PFSK-1 (cell line): Measurements from ENCODE around the gene GATA3.

ENCODE experiments used
- FOXP2 ChIP-seq: optimal IDR thresholded peaks from 2 replicates; pipeline ENCODE3; 2011; ENCODE audit warnings: borderline replicate concordance, control low read depth, inconsistent platforms; ENCODE audit not compliant: insufficient read depth; ENCODE audit errors: extremely low read length, extremely low read depth
- POLR2AphosphoS5 ChIP-seq: IDR thresholded peaks from 2 replicates; pipeline ENCODE4 v1.6.1; 2012; ENCODE audit warnings: low read depth, mild to moderate bottlenecking, control low read depth, low read length, moderate library complexity
- SIN3A ChIP-seq: IDR thresholded peaks from 2 replicates; pipeline ENCODE4 v1.6.1; 2012; ENCODE audit warnings: mild to moderate bottlenecking, low read length, moderate library complexity, borderline replicate concordance; ENCODE audit not compliant: insufficient read depth
- TAF1 ChIP-seq: IDR thresholded peaks from 2 replicates; pipeline ENCODE4 v1.6.1; 2012; ENCODE audit warnings: low read length, control low read depth, borderline replicate concordance; ENCODE audit not compliant: insufficient read depth
- TF ChIP-seq, protein P1 (sequence below), 2 experiments: IDR thresholded peaks; 2 replicates each; pipeline versions ENCODE4 v1.6.1 to v1.8.0; 2011 to 2012; ENCODE audit warnings: low read depth in 2 of 2, low read length in 2 of 2, control low read depth in 1 of 2, inconsistent platforms in 1 of 2, mild to moderate bottlenecking in 1 of 2, moderate library complexity in 1 of 2; ENCODE audit not compliant: insufficient read depth in 1 of 2

Gene GATA3

GRCh38 chr10:8105932-8106331 lies 51.4 kb downstream of the GATA3 start:
- TF ChIP-seq FOXP2: no peak

DNA sequence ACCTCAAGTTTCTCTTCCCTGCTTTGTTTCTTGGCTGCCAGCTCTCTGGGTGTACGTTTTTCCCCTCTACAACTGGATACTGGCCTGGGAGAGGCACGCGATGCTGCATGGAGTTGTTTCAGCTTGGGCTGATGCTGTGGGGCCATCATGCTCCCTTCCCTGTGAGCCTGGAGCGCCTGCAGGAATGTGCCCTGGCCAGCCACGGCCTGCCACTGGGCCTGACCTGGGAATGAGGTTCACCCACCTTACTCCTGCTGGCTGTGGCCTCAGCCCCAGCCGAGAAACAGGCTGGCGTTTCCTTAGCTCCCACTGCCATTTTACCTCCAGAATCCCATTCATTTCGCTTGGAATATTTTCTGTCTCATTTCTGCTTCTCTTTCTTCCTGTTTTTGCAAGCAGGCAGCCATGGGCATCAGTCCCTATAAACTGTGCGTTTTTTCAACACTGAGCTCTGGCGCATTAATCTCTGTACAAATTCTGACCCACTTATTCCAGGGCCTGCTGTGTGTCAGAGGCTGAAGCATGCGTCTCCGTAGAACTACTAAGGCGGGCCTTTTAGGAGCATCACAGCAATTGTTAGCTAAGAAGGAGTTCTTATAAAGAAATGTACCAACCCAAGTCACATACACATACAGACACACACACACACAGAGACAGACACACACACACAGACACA lies 57.9 kb downstream of the GATA3 start:
- TF ChIP-seq, protein P1, sequence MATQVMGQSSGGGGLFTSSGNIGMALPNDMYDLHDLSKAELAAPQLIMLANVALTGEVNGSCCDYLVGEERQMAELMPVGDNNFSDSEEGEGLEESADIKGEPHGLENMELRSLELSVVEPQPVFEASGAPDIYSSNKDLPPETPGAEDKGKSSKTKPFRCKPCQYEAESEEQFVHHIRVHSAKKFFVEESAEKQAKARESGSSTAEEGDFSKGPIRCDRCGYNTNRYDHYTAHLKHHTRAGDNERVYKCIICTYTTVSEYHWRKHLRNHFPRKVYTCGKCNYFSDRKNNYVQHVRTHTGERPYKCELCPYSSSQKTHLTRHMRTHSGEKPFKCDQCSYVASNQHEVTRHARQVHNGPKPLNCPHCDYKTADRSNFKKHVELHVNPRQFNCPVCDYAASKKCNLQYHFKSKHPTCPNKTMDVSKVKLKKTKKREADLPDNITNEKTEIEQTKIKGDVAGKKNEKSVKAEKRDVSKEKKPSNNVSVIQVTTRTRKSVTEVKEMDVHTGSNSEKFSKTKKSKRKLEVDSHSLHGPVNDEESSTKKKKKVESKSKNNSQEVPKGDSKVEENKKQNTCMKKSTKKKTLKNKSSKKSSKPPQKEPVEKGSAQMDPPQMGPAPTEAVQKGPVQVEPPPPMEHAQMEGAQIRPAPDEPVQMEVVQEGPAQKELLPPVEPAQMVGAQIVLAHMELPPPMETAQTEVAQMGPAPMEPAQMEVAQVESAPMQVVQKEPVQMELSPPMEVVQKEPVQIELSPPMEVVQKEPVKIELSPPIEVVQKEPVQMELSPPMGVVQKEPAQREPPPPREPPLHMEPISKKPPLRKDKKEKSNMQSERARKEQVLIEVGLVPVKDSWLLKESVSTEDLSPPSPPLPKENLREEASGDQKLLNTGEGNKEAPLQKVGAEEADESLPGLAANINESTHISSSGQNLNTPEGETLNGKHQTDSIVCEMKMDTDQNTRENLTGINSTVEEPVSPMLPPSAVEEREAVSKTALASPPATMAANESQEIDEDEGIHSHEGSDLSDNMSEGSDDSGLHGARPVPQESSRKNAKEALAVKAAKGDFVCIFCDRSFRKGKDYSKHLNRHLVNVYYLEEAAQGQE (IDR thresholded peaks at IDR 0.05; ENCODE audit: insufficient read depth in 1 of 2, low read depth in 2 of 2, low read length in 2 of 2): no peak
- TF ChIP-seq SIN3A: no peak
- TF ChIP-seq FOXP2: no peak
- TF ChIP-seq POLR2AphosphoS5: no peak
- no peak for TF ChIP-seq TAF1

GRCh38 chr10:8112942-8113442 lies 58.5 kb downstream of the GATA3 start:
- no peak for TF ChIP-seq FOXP2

DNA sequence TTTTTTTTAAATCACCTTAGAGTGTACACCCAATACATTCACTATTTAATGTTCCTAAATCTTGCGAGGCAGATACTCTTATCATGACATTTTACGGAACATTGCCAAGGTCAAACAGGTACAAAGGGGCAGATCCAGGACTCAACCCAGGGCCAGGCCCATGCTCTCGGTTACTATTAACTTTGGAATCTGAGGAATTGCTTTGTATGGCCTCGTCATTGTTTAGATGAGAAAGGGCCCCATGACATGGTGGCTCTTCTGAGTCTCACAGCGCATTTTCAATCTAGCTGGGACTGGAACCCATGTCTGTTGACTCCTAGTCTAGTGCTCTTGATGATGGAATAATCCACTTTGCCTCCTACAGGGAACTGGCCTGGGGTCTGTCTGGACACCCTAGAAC lies 59.1 kb downstream of the GATA3 start:
- TF ChIP-seq TAF1: no peak

- TF ChIP-seq TAF1: no peak
- TF ChIP-seq, protein P1 (IDR thresholded peaks at IDR 0.05; ENCODE audit: insufficient read depth in 1 of 2, low read depth in 2 of 2, low read length in 2 of 2): no peak
- no peak for TF ChIP-seq FOXP2
- no peak for TF ChIP-seq POLR2AphosphoS5
- no peak for TF ChIP-seq SIN3A
These were observed 60.5 kb downstream of the GATA3 start for GRCh38 chr10:8114741-8115617.

DNA sequence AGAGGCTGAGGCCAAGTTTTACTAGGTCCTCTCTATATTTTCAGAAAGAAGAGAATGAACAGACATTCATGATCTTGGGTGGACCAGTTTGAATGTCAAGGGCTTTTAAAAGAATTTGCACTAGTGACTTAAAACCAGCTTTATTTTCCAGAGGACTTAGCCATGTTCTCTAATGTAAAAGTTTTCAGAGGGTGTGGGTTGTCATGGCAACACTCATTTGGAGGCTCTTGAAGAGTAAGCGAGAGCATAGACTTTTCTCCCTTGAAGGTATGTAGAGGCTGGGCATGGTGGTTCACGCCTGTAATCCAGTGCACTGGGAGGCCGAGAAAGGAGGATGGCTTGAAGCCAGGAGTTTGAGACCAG lies 61.1 kb downstream of the GATA3 start:
- TF ChIP-seq POLR2AphosphoS5 (no peak), SIN3A (no peak), TAF1 (no peak), FOXP2 (no peak)
- TF ChIP-seq, protein P1 (IDR thresholded peaks at IDR 0.05; ENCODE audit: insufficient read depth in 1 of 2, low read depth in 2 of 2, low read length in 2 of 2): no peak
